SH-SY5Y (cell line): ENCODE data around the gene BSN.

Experiments used
- GATA2 ChIP-seq: IDR thresholded peaks from 2 replicates; pipeline ENCODE4 v1.6.1; 2011; ENCODE audit warnings: mild to moderate bottlenecking, low read depth, low read length
- GATA3 ChIP-seq: IDR thresholded peaks from 2 replicates; pipeline ENCODE4 v1.6.1; 2011; ENCODE audit warnings: low read depth, mild to moderate bottlenecking, low read length, moderate library complexity

DNA sequence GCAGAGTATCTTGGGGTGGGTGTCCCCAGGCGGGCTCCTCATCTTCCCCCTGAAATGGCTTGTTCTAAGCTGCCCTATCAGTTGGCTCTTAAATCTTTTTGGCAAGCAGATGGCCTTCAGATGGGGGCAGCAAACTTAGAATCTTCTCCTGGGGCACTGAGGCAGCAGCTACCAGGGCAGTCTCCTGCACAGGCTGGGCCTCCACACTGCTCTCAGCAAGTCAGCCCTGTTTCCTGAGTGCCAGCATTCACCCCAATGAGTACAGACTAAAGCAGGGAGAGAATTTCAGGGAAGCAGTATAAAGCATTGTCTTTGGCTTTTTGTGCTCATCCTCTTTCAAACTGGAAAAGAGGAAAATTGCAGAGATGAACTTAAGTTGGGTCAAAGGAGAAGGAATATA lies 68.8 kb downstream of the BSN start:
- no peak for TF ChIP-seq GATA2
- TF ChIP-seq GATA3, result no peak
